H1 (cell line): ENCODE measurements around the gene ADARB2. TPM values are rescaled to one million over a fixed set of nuclear protein-coding genes. Genes with fewer than 3 reads are reported as not detected.

Experiments used
- CHD1 ChIP-seq: IDR thresholded peaks from 2 replicates; pipeline ENCODE4 v1.6.1; 2012; ENCODE audit warnings: low read depth, low read length, improper control_type of control experiment
- GTF2F1 ChIP-seq: IDR thresholded peaks from 2 replicates; pipeline ENCODE4 v1.6.1; 2012; ENCODE audit warnings: low read depth, low read length, improper control_type of control experiment, borderline replicate concordance
- RXRA ChIP-seq: IDR thresholded peaks from 2 replicates; pipeline ENCODE4 v1.6.1; 2011; ENCODE audit warnings: low read depth, mild to moderate bottlenecking, low read length, moderate library complexity; ENCODE audit not compliant: insufficient read depth
- TEAD4 ChIP-seq: IDR thresholded peaks from 2 replicates; pipeline ENCODE4 v1.6.1; 2012; ENCODE audit warnings: low read depth, low read length, inconsistent platforms, mixed read lengths
- polyA plus RNA-seq, 7 experiments: library from polyadenylated mRNA; depleted of rRNA in 3 of 7; stranded (reverse) in 5 of 7; unstranded in 2 of 7; fragments of >200 nt in 5 of 7; fragments of 200-250 nt in 2 of 7; gene quantifications; 1 replicate in 5 of 7; 2 replicates in 1 of 7; 4 replicates in 1 of 7; pipeline versions ENCODE4 v1.2.1 to v1.2.3, GENCODE V29; 2011 to 2013; ENCODE audit warnings: missing spikeins in 2 of 7, mixed read lengths in 2 of 7
- total RNA-seq: library from RNA; stranded (reverse); fragmentation: NEBNext Ultra II Directional; extraction: Animal tissue kit (Norgen Biotek cat#: 25700); gene quantifications from 2 replicates; pipeline ENCODE4 v1.2.1, GENCODE V29; 2021
- TF ChIP-seq, protein P1 (sequence below): IDR thresholded peaks from 2 replicates; pipeline ENCODE4 v1.6.1; 2012; ENCODE audit warnings: low read length, inconsistent platforms

ADARB2 gene
- total and polyA plus RNA-seq, 2 of the 8 experiments (the other 6 are each of a cell fraction or from before 2014, with no cell fraction given), result 2.2 to 2.8 TPM

DNA sequence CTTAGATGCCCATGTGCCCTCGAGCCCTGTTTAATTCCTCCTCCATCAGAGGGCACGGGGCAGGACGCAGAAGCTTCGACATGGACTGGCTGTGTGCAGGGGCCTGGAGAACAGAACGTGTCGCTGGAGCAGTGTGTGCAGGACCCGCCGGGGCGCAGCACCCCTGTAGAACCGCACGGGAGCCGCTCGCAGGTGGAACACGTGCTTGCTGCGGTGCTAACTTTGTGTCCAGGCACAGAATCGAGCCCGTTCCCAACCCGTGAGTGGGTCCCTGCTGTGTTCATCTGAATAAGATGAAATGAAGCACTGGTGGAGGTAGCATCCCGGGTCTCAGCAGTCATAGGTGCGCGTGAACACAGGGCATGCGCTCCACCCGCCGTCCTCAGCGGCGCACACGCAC lies 564.2 kb downstream of the ADARB2 start (continued):
- TF ChIP-seq, protein P1, sequence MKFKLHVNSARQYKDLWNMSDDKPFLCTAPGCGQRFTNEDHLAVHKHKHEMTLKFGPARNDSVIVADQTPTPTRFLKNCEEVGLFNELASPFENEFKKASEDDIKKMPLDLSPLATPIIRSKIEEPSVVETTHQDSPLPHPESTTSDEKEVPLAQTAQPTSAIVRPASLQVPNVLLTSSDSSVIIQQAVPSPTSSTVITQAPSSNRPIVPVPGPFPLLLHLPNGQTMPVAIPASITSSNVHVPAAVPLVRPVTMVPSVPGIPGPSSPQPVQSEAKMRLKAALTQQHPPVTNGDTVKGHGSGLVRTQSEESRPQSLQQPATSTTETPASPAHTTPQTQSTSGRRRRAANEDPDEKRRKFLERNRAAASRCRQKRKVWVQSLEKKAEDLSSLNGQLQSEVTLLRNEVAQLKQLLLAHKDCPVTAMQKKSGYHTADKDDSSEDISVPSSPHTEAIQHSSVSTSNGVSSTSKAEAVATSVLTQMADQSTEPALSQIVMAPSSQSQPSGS, result no peak
- TF ChIP-seq CHD1 (no peak), TEAD4 (no peak), GTF2F1 (no peak), RXRA (no peak)
